ENCODE results near the gene GPR50. TPM values are rescaled to one million over a fixed set of nuclear protein-coding genes. Genes with fewer than 3 reads are reported as not detected.

The GPR50 gene

GRCh38 chrX:151228935-151229334, 52.6 kb downstream of the GPR50 start:
- H3K4me1 ChIP-seq (ENCODE audit: control insufficient read depth, low read depth, low read length): no peaks in the 10 kb centered on the region
- no peak overlapping the region for H2BK5ac ChIP-seq (ENCODE audit: low read length)
- no peak for DNase-seq
- no CpG with 5 or more reads among the region's 4 CpGs for WGBS (ENCODE audit: extremely low coverage, insufficient coverage, low lambda C conversion rate)
- no peak overlapping the region for H3K23ac ChIP-seq (ENCODE audit: low read length)
- H2BK15ac ChIP-seq (replicated peaks; ENCODE audit: low read depth): no peak overlapping the region
- H3K4me2 ChIP-seq (ENCODE audit: low read length): no peak overlapping the region
- H4K8ac ChIP-seq (ENCODE audit: low read depth, low read length): no peak overlapping the region
- no peak overlapping the region for H4K5ac ChIP-seq (ENCODE audit: low read length)
- H3K79me1 ChIP-seq (ENCODE audit: low read length): no peaks in the 10 kb centered on the region
- no peaks in the 10 kb centered on the region for H3K36me3 ChIP-seq (ENCODE audit: control insufficient read depth, insufficient read depth, low read length)
- no peak overlapping the region for H2AK5ac ChIP-seq (ENCODE audit: low read length)
- no peak overlapping the region for H3K27ac ChIP-seq (ENCODE audit: low read depth, low read length)
- no peak overlapping the region for H2BK120ac ChIP-seq (ENCODE audit: low read depth, low read length)
- no peak overlapping the region for H3K4ac ChIP-seq (ENCODE audit: low read depth, low read length)
- H3K18ac ChIP-seq (ENCODE audit: low read length): no peak overlapping the region
- H3K9ac ChIP-seq (ENCODE audit: low read length): no peak overlapping the region
- no peaks in the 10 kb centered on the region for H3K27me3 ChIP-seq (ENCODE audit: insufficient read depth, low read length, poor library complexity)
- no peak overlapping the region for H3K56ac ChIP-seq (ENCODE audit: low read length)
- no peak overlapping the region for H3K4me3 ChIP-seq (ENCODE audit: low read length)
- no peaks in the 10 kb centered on the region for H3K79me2 ChIP-seq (ENCODE audit: control insufficient read depth, insufficient read depth, low read length)

Small RNA genes lying within 50 kb of the gene (small RNA-seq; reads per million reads assigned to genes)
- not detected for gene MIR4330 (ENCODE audit: insufficient read depth)
